HG03558 (cell line): ENCODE results near the gene PAF1.
"Not testable (repeated sequence)": the region's sequence is repeated elsewhere in the genome, so short reads cannot be mapped to it uniquely, and the experiment has no call there.

Source experiments
- ATAC-seq: cut with Tn5 transposase; IDR thresholded peaks from one replicate; pipeline ENCODE4 v1.9.1; 2021; ENCODE audit warnings: moderate number of reproducible peaks; ENCODE audit not compliant: unreplicated experiment; ENCODE audit errors: extremely low read depth

Gene PAF1

DNA sequence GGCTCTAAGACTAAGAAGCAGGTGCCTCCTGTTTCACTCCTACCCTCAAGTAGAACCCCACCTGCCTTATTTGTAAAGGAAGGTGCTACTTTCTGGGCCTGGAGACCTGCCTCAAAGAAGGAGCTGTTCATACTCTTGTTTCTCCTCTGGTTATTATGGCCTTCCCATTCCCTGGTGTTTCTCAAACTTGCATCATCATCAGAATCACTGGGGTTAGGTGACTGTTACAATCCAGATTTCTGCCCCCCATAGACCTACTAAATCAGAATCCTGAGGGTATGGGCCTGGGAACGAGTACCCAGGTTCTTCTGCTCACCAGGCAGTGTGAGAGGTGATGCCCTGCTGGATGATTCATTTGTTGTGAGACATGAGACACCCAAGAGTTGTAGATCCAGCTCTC lies 30.3 kb downstream of the PAF1 start:
- no peak for ATAC-seq

DNA sequence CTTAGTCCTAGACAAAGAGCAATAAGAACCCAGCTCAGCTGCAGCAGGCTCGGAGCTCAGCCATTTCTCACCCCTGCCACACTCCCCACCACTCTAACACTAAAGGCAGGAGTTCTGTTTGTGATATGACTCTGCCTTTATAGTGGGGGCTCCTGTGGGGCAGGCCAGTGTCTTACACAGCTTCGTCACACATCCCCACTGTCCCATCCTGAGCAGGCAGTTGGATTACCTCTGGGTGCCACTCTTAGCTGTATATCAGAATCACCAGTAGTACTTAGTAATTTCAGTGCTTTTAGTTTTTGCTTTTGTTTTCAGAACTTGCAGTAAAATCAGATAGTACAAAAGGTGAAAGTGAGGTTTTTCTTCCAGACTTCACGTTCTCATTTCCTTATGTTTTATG lies 31.9 kb downstream of the PAF1 start:
- ATAC-seq, result no peak

DNA sequence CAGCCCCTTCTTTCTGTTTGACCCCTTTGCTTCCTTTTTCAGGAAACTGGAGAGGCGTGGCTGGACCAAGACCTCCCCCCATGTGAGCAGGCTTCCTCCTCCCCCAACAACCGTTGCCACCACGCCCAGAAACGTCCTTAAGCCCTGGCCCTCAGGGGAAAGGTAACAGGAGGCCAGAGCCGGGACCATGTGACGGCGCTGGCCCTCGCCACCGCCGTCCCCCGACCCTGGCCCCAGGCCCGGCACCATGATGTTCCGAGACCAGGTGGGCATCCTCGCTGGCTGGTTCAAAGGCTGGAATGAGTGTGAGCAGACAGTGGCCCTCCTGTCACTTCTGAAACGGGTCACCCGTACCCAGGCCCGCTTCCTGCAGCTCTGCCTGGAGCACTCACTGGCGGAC lies 34.3 kb downstream of the PAF1 start:
- no peak for ATAC-seq

DNA sequence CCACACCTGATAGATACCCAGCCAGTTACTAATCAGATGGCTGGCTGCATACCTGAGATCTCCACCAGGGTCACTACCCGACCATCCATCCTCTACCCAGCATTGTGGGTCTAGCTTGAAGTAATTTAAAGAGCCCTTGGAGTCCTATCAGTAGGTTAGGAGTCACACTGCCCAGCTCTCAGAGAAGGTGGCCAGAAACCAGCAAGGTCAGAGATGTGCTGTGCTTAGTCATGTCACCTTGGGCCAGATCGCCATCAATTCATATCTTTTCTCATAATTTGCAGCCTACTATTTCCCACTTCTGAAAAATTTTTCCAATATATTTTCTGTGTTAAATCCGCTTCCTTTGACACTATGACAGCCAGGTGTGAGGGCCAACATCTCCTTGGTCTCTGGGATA lies 34.8 kb downstream of the PAF1 start:
- no peak for ATAC-seq

- ATAC-seq, result no peak
Measured at GRCh38 chr19:39355253-39355652, 35.7 kb downstream of the PAF1 start.

DNA sequence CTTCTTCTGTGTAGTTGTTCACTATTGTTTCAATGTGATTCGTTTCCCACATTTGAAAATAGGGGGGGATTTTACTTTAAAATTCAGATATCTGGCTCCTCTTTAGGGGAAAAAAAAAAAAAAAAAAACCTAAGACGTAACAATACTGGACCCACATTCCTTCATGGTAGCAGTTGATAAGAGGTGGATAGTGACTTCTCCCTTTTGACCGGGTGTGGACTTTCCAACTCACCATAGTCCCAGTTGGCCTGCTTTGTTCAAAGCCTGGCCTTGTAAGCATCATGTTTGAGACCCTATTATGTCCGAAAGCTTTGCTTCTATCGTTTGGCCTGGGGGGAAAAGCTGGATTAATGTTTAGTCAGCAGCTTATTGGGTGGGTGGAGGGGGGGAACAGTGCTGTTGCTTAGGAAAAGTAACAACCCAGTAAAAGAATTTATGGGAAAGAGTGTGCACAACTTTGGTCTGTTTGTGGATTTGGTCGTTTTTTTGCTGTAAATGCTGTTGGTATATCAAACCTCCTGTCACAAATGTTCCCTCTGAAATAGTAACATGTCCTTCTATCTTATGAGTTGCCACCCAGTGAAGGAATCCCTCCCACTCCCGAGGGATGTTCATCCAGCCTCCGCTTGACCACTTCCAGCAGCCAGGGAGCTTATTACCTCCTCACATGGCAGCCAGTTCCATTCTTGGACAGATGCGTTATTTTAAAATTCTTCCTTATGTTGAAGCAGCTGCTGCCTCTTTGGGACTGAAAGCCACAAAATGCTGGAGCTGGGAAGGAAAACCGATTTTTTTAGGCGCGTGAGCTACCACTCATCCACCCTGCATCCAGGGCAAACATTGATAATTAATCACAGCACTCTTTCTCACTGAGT lies 38.3 kb downstream of the PAF1 start:
- no peak for ATAC-seq

DNA sequence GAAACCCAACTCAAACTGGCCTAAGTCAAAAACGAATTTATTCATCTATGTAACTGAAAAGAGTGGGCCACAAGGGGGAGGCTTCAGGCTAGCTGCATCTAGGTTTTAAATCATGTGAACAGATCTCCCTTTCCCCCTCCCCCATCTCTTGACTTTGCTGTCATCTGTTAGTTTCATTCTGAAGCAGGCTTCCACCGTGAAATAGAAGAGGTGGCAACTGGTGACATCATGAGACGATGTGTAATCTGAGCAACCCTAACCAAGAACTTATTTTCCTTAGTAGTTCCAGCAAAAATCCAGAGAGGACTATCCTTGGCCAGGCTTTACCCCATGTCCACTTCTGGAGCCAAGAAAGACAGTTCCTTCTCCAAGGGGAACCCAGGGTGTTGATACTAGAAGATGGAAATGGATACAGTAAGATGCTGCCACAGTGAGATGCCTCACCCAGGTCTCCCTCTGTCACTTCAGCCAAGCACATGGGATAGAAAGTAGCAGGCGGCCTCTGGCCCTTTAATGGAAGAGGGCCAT lies 39.3 kb downstream of the PAF1 start:
- no peak for ATAC-seq

- no peak for ATAC-seq
Measured at GRCh38 chr19:39350156-39350555, 40.8 kb downstream of the PAF1 start.

- no peak for ATAC-seq
Measured at GRCh38 chr19:39349326-39349725, 41.6 kb downstream of the PAF1 start.

GRCh38 chr19:39347332-39348164 lies 43.4 kb downstream of the PAF1 start:
- ATAC-seq, result no peak

DNA sequence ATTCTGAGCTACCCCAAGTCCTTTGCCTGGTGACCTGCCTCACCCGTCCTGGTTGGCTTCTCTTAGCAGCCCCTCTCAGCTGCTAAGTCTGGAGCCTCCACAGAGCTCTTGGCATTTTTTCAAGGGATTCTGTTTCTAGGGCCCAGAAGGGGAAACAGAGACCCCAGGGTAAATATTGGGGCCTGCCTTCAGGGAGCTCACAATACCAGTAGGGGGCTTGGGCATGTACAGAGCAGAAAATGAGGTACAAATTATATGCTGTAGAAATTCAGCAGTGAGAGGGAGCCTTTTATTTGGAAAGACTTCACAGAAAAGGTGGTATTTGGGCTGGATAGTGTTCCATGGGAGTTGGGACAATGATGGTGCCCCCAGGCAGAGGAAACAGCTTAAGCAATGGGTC lies 45.0 kb downstream of the PAF1 start:
- no peak for ATAC-seq

DNA sequence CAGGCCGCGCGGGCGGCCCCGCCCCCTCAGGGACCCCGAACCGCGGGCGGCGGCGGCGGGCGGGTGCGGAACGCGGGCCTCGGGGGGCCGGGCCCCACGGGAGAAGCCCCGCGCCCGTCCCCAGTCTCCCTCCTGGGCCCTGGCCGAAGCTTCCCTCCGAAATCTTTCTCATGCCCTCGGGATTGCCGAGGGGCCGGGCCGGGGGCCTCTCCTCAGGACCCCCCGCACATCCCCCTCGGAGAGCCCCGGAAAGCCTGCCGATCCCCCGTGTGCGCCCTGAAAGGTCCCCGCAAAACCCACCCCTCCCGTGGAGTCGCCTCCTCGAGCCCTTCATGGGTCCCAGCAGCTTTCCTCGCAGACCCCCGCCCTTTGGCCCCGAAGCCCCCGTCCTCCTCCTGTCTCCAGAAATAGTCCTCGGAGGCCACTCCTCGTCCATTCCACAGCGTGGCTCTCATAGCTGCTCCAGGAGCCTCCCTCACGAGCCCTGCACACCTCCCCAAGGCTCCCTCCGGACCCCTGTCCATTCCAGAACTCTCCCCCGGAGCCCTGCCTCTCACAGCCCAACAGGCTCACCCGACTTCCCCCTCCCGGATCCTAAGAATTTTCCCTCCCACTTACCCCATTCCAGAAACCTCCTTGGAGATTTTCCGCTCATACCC lies 48.1 kb downstream of the PAF1 start:
- no peak for ATAC-seq

GRCh38 chr19:39341719-39342604 lies 48.9 kb downstream of the PAF1 start, which contains the start of gene SAMD4B:
Gene SAMD4B (plus strand): TSS chr19:39342421. CDS start chr19:39356894, 14,473 bp downstream.
- peak; percentile 68 for ATAC-seq

DNA sequence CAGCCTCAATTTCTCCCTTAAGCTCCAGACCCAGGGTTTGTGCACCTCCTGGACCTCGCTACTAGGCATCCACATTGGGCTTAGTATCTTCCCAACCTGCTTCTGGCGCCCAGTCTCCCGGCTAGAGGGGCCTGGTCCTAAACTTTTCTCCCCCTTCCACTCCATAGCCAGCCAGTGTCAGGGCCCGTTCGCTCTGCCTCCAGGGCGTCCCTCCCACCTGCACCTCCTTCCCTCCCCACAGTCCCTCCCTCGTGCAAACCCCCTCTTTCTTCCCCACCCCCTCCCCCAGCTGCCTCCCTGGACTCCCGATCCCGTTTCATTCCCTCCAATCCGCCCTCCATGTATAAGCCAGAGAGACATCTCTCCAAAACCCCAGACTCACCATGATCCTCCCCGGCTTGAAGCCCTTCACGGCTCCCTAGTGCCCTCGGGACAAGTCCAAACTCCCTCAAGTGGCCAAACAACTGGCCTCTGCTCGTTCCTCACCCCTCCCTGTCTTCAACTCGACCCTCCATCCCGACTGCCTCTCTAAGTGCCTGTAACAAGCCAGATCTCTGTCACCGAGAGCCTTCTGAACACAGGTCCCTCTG lies 49.7 kb downstream of the PAF1 start:
- no peak for ATAC-seq

GRCh38 chr19:39340156-39340555 lies 50.8 kb downstream of the PAF1 start:
- not testable (repeated sequence) for ATAC-seq

DNA sequence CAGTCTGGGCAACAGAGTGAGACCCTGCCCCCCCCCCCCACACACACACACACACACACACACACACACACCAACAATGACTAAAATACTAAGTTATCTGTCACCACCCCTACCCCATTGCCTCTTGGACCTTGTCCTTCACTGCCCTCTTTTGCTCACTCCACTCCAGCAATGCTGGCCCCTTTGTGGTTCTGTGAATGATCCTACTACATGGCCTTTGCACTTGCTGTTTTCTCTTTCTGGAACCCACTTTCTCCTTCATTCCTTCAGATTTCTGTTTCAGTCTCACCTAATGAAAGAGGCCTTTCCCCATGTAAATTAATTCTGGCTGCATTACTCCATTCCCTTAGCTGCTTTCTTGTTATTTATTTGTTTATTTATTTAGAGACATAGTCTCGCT lies 51.2 kb downstream of the PAF1 start:
- ATAC-seq, result no peak

GRCh38 chr19:39336483-39336882 lies 54.4 kb downstream of the PAF1 start:
- no peak for ATAC-seq
